GM23248 (cell line): Measurements from ENCODE around the gene LSMEM2. TPM values are rescaled to one million over a fixed set of nuclear protein-coding genes. Genes with fewer than 3 reads are reported as not detected.

Source experiments
- DNase-seq: peaks from one replicate; pipeline ENCODE4 v3.0.0-alpha.2; 2015
- H2AFZ ChIP-seq: fragments of 200-600 bp; sonication (generic); 2 replicates; pipeline ENCODE4 v1.6.1; 2016; ENCODE audit warnings: antibody characterized with exemption
- H3F3A ChIP-seq: fragments of 200-600 bp; sonication (generic); 2 replicates; pipeline ENCODE4 v1.6.1; 2016; ENCODE audit warnings: mild to moderate bottlenecking, antibody characterized with exemption, mixed run types; ENCODE audit not compliant: insufficient read depth
- H3K27ac ChIP-seq: fragments of 200-600 bp; sonication (generic); 2 replicates; pipeline ENCODE4 v1.5.1; 2016; ENCODE audit warnings: mild to moderate bottlenecking
- H3K27me3 ChIP-seq: fragments of 200-600 bp; sonication (generic); replicated peaks from 2 replicates; pipeline ENCODE4 v1.6.1; 2016; ENCODE audit warnings: mild to moderate bottlenecking; ENCODE audit not compliant: insufficient read depth
- H3K36me3 ChIP-seq: fragments of 200-600 bp; sonication (generic); 2 replicates; pipeline ENCODE4 v1.6.1; 2016; ENCODE audit warnings: low read depth, mild to moderate bottlenecking
- H3K4me1 ChIP-seq: fragments of 200-600 bp; sonication (generic); 2 replicates; pipeline ENCODE4 v1.6.1; 2016; ENCODE audit warnings: mild to moderate bottlenecking; ENCODE audit not compliant: insufficient read depth
- H3K4me2 ChIP-seq: fragments of 200-600 bp; sonication (generic); one replicate; pipeline ENCODE4 v1.6.1; 2016; ENCODE audit warnings: mild to moderate bottlenecking; ENCODE audit not compliant: unreplicated experiment
- H3K4me3 ChIP-seq: fragments of 200-600 bp; sonication (generic); 2 replicates; pipeline ENCODE4 v1.5.1; 2016; ENCODE audit warnings: mild to moderate bottlenecking
- H3K79me2 ChIP-seq: fragments of 200-600 bp; sonication (generic); 2 replicates; pipeline ENCODE4 v1.6.1; 2016; ENCODE audit warnings: mild to moderate bottlenecking; ENCODE audit not compliant: insufficient read depth
- H3K9ac ChIP-seq: fragments of 200-600 bp; sonication (generic); 2 replicates; pipeline ENCODE4 v1.6.1; 2016; ENCODE audit warnings: mild to moderate bottlenecking
- H3K9me2 ChIP-seq: fragments of 200-600 bp; sonication (generic); 2 replicates; pipeline ENCODE4 v1.6.1; 2016; ENCODE audit warnings: mixed run types, mild to moderate bottlenecking, moderate library complexity; ENCODE audit not compliant: insufficient read depth
- H3K9me3 ChIP-seq: fragments of 200-600 bp; sonication (generic); one replicate; pipeline ENCODE4 v1.6.1; 2017; ENCODE audit warnings: low read depth
- H4K20me1 ChIP-seq: fragments of 200-600 bp; sonication (generic); 2 replicates; pipeline ENCODE4 v1.6.0; 2016; ENCODE audit not compliant: insufficient read depth
- EZH2 ChIP-seq: fragments of 200-600 bp; sonication (generic); IDR thresholded peaks from 2 replicates; pipeline ENCODE4 v1.6.1; 2018; ENCODE audit warnings: antibody characterized with exemption, mild to moderate bottlenecking; ENCODE audit not compliant: insufficient read depth, poor library complexity, severe bottlenecking
- EZH2phosphoT487 ChIP-seq: fragments of 200-600 bp; sonication (generic); IDR thresholded peaks from 2 replicates; pipeline ENCODE4 v1.6.1; 2018; ENCODE audit warnings: antibody characterized with exemption, moderate library complexity, mild to moderate bottlenecking, low read depth; ENCODE audit not compliant: insufficient read depth
- WGBS, 2 experiments: methylation state at CpG; one replicate each; pipeline ENCODE4 v1.1.6; 2015 to 2017; ENCODE audit warnings: low lambda C conversion rate in 2 of 2, low coverage in 1 of 2; ENCODE audit errors: missing lambda C conversion rate in 2 of 2; 5-methylcytosine and 5-hydroxymethylcytosine counted together
- in situ Hi-C: fragments of 300-500 bp; cut with MboI; formaldehyde crosslinking; loops from 2 replicates; pipeline ENCODE4 v1.15.0; 2020
- polyA plus RNA-seq: library from polyadenylated mRNA; unstranded; fragments of >200 nt; fragmentation: Nextera tagmentation; extraction: Ambion mirVana; gene quantifications from 2 replicates; pipeline ENCODE4 v1.2.1, GENCODE V29; 2016
- total RNA-seq: library from RNA; depleted of rRNA; stranded (reverse); fragments of >200 nt; shearing (Covaris generic); gene quantifications from 2 replicates; pipeline ENCODE4 v1.2.3, GENCODE V29; 2014

The LSMEM2 gene
- total and polyA plus RNA-seq, 2 experiments from 2014 or later, result not detected

DNA sequence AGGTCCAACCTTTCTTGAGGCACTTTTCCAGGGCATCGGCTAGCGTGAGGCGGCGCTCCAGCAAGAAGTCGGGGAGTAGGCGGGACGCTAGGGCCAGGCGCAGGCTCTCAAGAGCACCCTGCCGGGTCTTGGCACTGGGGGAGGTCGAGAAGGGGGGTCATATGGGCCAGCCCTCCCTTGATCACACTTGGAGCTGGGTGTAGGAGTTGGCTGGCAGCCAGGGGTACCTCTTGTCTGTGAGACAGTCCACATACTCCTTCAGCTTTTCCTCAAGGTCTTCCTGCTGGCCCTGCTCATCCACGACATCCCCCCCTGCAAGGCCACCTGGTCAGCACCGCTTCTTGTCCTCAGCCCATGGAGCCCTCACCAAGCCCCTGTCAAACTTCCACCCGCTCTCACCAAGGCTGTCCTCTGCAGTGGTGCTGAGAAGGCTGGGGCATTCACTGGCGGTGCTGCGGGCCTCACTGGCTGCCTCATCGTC is 11.3 kb downstream of the LSMEM2 start:
- in situ Hi-C loops, result no loop called here
- Histone ChIP-seq H3F3A (no peaks in the 10 kb centered on the region), H3K36me3 (no peaks in the 10 kb centered on the region; the same call in 1 of the 2 replicates), H3K4me1 (peaks cover 5% of the 10 kb centered on the region; the same call in 1 of the 2 replicates), H4K20me1 (no peaks in the 10 kb centered on the region), H3K4me2 (no peak overlapping the region), H3K4me3 (no peak overlapping the region), H3K9me2 (no peaks in the 10 kb centered on the region), H2AFZ (no peak overlapping the region), H3K79me2 (peaks cover 28% of the 10 kb centered on the region), H3K9ac (no peak overlapping the region), H3K9me3 (no peaks in the 10 kb centered on the region), H3K27me3 (no peaks in the 10 kb centered on the region), H3K27ac (no peak overlapping the region)
- TF ChIP-seq EZH2phosphoT487, result no peak
- TF ChIP-seq EZH2, result no peak
- no peak for DNase-seq
- 89 to 92% methylated on average over 16 of the region's 16 CpGs for WGBS, 2 experiments

DNA sequence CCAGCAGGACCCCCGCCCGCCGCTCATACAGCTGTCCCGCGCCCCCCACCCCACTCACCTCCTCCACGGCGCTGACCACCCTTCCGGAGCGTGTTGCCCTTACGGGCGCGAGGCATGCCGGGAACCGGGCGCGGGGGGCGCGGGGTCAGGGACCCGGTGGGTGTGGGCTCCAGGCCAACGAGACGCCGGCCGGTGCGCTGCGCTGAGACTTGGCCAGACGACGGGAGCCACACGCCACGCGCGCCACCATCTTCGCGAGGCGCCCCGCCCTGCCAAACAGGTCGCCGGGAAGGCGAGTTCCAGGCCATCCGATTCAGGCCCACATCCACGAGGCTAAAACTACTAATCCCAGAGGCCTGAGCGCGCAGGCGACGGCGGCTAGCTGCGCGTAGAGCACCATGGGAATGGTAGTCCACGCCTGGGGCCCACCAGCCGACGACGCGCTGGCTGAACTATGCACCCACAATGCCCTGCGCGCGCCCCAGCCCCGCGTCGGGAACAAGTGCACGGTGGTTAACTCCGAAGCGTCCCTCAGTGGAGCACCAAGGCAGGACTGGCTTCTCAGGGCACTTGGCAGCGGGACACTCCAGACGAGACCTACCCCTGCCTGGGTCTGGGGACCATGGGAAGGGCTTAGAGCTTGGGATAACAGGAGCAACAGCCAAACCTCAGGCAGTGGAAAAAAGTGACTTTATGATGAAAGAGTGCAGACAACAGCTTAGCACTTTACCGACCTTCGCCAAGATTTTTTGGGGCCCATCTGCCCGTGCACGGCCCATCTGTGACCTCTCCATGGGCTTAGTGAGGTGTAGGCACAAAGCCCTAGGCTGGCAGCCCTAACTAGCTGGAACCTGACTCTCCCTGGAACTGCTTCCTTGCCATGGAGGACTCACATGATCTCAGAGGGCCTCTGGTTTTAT is 13.5 kb downstream of the LSMEM2 start, which contains the start of gene IFRD2:
IFRD2 (minus strand) TSS at position 271 of the 920 bp plus-strand sequence; CDS start at position 116, 155 bp downstream.
- Histone ChIP-seq H3K4me1 (peaks cover 5% of the 10 kb centered on the region; the same call in 1 of the 2 replicates), H3K9ac (peak within 1 kb of the TSS; percentile 92), H3K79me2 (peaks cover 28% of the 10 kb centered on the region), H3K36me3 (no peaks in the 10 kb centered on the region; the same call in 1 of the 2 replicates), H3K9me2 (no peaks in the 10 kb centered on the region), H3K27me3 (no peaks in the 10 kb centered on the region), H3K4me2 (peak within 1 kb of the TSS; percentile 85), H4K20me1 (no peaks in the 10 kb centered on the region), H3K4me3 (peak within 1 kb of the TSS; percentile 78), H3K9me3 (no peaks in the 10 kb centered on the region), H2AFZ (peak within 1 kb of the TSS; percentile 82), H3F3A (no peaks in the 10 kb centered on the region), H3K27ac (peak within 1 kb of the TSS; percentile 63)
- DNase-seq, result peak; percentile 100
- in situ Hi-C loops, result no loop called here
- no peak for TF ChIP-seq EZH2phosphoT487
- no peak for TF ChIP-seq EZH2
- WGBS, 2 experiments, result 2% methylated on average over 57 to 66 of the region's 67 CpGs

DNA sequence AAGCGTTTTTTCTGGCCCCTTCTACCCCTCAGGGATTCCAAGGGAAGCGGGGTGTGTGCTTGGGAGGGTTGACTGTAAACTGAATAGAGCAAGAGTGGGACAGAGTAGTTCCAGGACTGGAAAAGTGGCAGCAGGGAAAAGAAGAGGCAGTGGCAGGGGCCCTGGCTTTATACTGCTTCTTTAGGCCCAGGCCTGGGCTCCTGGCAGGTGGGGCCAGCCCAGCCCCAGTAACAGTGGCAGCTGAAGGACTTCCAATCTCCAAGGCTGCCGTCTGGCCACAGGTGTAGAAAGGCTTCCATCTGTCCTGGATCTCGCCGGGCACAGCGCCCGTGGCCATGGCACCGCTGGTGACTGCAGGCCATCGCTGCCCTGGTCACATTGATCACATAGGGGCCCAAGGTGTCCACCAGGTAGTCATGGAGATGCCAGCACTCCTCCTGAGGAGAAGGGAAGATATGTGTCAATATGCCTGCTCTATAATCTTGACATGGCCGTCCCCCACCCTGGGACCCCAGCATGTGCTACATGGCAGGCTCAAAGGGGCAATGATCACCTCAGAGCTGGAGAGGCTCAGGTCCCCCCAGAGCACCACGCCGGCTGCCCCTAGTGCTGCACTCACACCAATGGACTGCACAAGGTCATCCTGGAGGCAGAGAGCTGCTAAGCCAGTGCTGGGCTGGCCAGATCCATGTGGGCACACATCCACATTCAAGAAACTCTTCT is 14.4 kb downstream of the LSMEM2 start:
- peak overlapping the region; percentile 63; the same call in 1 of the 2 replicates for H3K4me3 ChIP-seq

DNA sequence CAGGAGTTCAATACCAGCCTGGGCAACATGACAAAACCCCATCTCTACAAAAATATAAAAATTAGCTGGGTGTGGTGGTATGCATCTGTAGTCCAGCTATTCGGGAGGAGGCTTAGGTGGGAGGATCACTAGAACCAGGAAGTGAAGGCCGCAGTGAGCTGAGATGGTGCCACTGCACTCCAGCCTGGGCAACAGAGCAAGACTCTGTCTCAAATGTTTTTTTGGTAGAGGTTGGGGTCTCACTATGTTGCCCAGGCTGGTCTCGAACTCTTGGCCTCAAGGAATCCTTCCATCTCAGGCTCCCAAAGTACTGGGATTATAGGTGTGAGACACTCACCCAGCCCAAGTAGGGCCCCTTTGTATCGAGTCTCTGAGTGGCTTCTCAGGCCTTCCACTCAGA is 15.2 kb downstream of the LSMEM2 start:
- H3K79me2 ChIP-seq, result peaks cover 28% of the 10 kb centered on the region
- in situ Hi-C loops, result no loop called here
- H3F3A ChIP-seq, result no peaks in the 10 kb centered on the region

More for the DNA sequence above, 14.4 kb downstream of the LSMEM2 start:
- no peaks in the 10 kb centered on the region for H3K9me3 ChIP-seq
- H2AFZ ChIP-seq, result peak overlapping the region; percentile 82
- no peaks in the 10 kb centered on the region; the same call in 1 of the 2 replicates for H3K36me3 ChIP-seq
- no peak for TF ChIP-seq EZH2
- no peak for TF ChIP-seq EZH2phosphoT487
- H3K9ac ChIP-seq, result peak overlapping the region; percentile 66
- no peaks in the 10 kb centered on the region for H3F3A ChIP-seq
- no peaks in the 10 kb centered on the region for H3K27me3 ChIP-seq
- H3K4me1 ChIP-seq, result peaks cover 5% of the 10 kb centered on the region
- H3K79me2 ChIP-seq, result peaks cover 28% of the 10 kb centered on the region
- peak overlapping the region; percentile 83 for H3K4me2 ChIP-seq
- 44 to 70% methylated on average over 8 to 12 of the region's 12 CpGs for WGBS, 2 experiments
- no peak for DNase-seq
- no peaks in the 10 kb centered on the region for H4K20me1 ChIP-seq
- H3K9me2 ChIP-seq, result no peaks in the 10 kb centered on the region
- H3K27ac ChIP-seq, result peak overlapping the region; percentile 63
- in situ Hi-C loops, result no loop called here

More for the DNA sequence above, 15.2 kb downstream of the LSMEM2 start:
- no peak overlapping the region for H3K9ac ChIP-seq
- H3K36me3 ChIP-seq, result no peaks in the 10 kb centered on the region; the same call in 1 of the 2 replicates
- 80 to 90% methylated on average over 4 of the region's 4 CpGs for WGBS, 2 experiments
- no peaks in the 10 kb centered on the region for H3K9me3 ChIP-seq
- TF ChIP-seq EZH2phosphoT487 (no peak), EZH2 (no peak)
- no peak overlapping the region for H3K4me3 ChIP-seq
- H4K20me1 ChIP-seq, result no peaks in the 10 kb centered on the region
- no peak overlapping the region for H3K27ac ChIP-seq
- no peak overlapping the region for H3K4me2 ChIP-seq
- no peak overlapping the region for H2AFZ ChIP-seq
- H3K27me3 ChIP-seq, result no peaks in the 10 kb centered on the region
- no peak for DNase-seq
- H3K4me1 ChIP-seq, result peaks cover 5% of the 10 kb centered on the region
- H3K9me2 ChIP-seq, result no peaks in the 10 kb centered on the region
